ENCODE data around the gene PAK5.

PAK5 gene

DNA sequence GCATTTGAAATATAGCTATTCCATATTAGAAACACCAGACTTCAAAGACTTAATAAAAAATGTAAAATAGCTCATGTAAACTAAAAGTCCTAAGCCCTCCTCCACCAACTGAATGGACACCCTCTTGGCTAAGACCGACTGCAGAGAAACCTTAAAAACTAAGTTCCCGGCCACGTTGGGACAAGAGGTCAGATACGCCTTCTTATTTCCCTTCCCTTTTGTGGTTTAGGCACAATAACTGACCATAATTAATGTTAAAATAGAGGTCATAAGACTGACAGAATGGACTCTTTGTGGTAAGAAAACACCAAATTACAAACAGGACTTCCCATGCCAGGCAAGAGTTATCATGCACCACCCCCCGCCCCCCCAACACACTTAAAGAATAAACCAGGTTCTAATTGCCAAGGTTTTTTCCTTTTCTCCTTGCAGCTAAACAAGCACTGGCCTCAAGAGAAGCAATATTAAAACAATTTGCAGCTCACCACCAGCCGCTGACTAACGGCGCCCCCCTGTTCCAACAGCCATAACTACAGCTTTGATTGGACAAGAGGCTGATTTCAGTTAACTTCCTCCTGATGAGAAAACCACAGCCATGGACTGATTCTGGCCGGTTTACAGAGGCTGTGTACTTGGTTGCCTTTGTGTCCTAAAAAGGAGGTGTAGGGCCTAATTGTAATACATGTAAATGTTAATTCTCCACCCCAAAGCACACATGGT, 335.2 kb downstream of the PAK5 start:
- TF ChIP-seq, protein P1, sequence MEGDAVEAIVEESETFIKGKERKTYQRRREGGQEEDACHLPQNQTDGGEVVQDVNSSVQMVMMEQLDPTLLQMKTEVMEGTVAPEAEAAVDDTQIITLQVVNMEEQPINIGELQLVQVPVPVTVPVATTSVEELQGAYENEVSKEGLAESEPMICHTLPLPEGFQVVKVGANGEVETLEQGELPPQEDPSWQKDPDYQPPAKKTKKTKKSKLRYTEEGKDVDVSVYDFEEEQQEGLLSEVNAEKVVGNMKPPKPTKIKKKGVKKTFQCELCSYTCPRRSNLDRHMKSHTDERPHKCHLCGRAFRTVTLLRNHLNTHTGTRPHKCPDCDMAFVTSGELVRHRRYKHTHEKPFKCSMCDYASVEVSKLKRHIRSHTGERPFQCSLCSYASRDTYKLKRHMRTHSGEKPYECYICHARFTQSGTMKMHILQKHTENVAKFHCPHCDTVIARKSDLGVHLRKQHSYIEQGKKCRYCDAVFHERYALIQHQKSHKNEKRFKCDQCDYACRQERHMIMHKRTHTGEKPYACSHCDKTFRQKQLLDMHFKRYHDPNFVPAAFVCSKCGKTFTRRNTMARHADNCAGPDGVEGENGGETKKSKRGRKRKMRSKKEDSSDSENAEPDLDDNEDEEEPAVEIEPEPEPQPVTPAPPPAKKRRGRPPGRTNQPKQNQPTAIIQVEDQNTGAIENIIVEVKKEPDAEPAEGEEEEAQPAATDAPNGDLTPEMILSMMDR (conservative IDR thresholded peaks at IDR 0.05; ENCODE audit: low read length): peak; percentile 31; the same call in 1 of the 2 replicates
- peak; percentile 64 for DNase-seq (ENCODE audit: low read depth)
- H3K4me3 ChIP-seq (ENCODE audit: low read length): no peak overlapping the region

DNA sequence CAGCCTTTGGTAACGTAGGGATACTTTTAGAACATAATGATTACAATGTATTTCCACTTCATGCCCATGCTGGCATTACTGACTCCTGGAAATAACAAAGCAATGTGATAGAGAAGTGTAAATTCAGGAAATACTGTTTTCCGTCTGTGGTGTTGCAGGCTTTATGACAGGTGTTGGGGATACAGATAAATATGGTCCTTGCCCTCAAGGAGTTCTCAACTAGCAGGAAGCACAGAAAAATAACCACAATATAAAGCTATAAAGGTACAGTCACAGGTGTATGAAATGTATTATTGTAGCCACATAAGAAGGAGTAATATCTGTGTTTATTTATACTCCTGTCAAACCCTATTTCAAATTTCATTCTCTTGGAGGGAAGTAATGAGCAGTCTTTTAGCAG, 337.4 kb downstream of the PAK5 start:
- TF ChIP-seq, protein P1 (conservative IDR thresholded peaks at IDR 0.05; ENCODE audit: low read length): no peak
- H3K4me3 ChIP-seq (ENCODE audit: low read length): no peak overlapping the region
- no peak for DNase-seq (ENCODE audit: low read depth)

DNA sequence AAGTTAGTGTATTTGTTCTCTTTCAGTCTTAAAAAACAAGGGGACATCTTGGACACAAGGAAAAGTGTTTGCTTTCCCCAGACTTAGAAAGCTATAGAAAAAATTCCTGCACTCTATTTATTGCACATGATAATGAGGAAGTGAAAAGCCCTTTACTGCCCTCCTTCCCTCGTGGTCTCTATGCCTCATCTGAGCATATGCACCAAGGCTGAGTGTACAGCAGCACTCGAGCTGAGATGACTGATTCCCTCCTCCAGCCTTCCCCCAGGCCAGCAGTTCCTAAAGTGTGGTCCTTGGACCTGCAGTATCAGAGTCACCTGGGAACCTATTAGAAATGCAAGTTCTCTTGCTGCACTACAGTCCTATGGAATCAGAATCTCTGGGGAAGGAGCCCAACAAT, 338.8 kb downstream of the PAK5 start:
- TF ChIP-seq, protein P1 (conservative IDR thresholded peaks at IDR 0.05; ENCODE audit: low read length): no peak
- no peak overlapping the region for H3K4me3 ChIP-seq (ENCODE audit: low read length)
- no peak for DNase-seq (ENCODE audit: low read depth)

DNA sequence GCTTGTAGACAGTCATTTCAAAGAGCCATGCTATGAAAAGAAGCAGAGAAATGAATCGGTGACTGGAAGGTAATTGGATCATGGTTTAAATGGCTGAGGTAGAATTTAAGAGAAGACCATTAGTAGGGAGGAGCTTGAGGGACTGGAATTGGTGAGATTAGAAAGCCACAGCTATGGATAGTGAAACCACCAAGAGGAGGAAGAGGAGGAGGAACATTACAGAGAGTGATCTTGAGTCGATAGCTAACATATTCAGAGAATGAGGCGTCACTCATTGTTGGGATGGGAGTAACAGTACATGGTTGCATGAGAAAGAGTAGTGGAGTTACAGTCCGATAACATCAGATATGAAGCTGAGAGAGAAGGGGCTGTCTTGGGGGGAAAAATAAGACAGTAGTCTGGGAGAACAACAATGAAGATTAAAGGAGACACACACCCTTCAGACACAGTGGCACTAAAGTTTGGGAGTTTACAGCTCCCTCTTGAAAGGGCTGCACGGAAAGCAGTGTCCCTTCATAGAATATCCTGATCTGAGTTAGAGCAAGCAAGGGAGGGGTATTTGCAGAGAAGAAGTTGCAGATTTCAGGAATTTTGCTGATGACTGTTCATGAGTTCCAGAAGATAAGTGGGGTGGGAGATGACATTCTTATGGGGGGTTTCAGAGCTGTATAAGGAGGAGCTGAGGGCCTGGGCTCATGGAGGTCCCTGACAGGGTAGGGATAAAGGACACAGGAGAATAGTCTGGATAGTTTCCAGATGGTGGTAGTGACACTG, 339.6 kb downstream of the PAK5 start:
- H3K4me3 ChIP-seq (ENCODE audit: low read length): no peak overlapping the region
- no peak for DNase-seq (ENCODE audit: low read depth)
- TF ChIP-seq, protein P1 (conservative IDR thresholded peaks at IDR 0.05; ENCODE audit: low read length): no peak

DNA sequence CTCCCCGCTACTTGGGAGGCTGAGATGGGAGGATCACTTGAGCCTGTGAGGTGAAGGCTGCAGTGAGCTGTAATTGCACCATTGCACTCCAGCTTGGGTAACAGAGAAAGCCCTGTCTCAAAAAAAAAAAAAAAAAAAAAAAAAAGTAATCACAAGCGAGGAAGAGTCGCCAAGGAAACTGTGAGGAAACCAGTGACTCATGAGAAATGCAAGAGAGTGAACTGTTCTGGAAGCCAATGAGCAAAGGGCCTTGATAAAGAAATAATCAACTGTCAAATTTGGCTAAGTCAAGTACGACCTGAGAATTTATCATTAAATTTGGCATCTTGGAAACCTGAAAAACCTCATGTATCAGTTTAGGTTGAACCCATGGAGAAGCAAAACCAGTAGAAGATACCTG, 340.6 kb downstream of the PAK5 start:
- peak; percentile 13 for DNase-seq (ENCODE audit: low read depth)
- TF ChIP-seq, protein P1 (conservative IDR thresholded peaks at IDR 0.05; ENCODE audit: low read length): no peak
- no peak overlapping the region for H3K4me3 ChIP-seq (ENCODE audit: low read length)

DNA sequence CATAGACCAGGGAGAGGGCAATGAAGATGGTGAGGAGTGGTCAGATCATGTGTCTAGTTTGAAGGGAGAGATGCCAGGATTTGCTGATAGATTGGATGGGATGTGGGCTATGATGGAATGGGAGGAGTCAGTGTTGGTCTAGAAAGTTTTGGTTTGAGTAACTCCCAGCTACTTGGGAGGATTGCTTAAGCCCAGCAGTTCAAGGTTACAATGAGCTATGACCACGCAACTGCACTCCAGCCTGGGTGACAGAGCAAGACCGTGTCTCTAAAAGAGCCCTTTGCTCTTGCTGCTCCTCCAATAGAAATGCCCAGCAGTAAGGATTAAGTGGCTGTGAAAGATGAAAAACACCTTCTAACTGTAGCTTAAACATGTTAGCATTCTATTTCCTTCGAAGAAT, 342.7 kb downstream of the PAK5 start:
- no peak overlapping the region for H3K4me3 ChIP-seq (ENCODE audit: low read length)
- DNase-seq (ENCODE audit: low read depth): no peak
- TF ChIP-seq, protein P1 (conservative IDR thresholded peaks at IDR 0.05; ENCODE audit: low read length): no peak

DNA sequence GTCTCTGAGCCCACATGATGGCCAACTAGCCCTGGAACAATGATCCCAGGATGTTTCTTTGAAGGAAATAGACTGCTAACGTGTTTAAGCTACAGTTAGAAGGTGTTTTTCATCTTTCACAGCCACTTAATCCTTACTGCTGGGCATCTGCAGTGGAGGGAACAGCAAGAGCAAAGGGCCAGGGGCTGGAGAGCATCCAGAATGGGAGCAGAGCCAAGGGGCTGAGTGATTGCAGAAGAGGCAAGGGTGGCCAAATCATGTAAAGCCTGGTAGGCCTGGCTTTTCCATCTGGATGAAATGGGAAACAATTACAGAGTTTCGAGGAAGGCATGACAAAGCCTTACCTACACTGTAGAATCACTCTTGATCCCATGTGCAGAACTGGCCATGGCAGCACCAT, 343.2 kb downstream of the PAK5 start:
- no peak for DNase-seq (ENCODE audit: low read depth)
- TF ChIP-seq, protein P1 (conservative IDR thresholded peaks at IDR 0.05; ENCODE audit: low read length): no peak

More for the DNA sequence above, 343.2 kb downstream of the PAK5 start:
- H3K4me3 ChIP-seq (ENCODE audit: low read length): no peak overlapping the region
